SHP77 (cell line): ENCODE results near the gene TENT4A.
A peak's percentile ranks its signal among the peaks of the same experiment; 100 is the strongest.
"Not testable (repeated sequence)": the region's sequence is repeated elsewhere in the genome, so short reads cannot be mapped to it uniquely, and the experiment has no call there.

Experiments used
- DNase-seq, 2 experiments: peaks; one replicate each; lab custom pipeline; 2025; lab: John Stamatoyannopoulos, UW

TENT4A gene

DNA sequence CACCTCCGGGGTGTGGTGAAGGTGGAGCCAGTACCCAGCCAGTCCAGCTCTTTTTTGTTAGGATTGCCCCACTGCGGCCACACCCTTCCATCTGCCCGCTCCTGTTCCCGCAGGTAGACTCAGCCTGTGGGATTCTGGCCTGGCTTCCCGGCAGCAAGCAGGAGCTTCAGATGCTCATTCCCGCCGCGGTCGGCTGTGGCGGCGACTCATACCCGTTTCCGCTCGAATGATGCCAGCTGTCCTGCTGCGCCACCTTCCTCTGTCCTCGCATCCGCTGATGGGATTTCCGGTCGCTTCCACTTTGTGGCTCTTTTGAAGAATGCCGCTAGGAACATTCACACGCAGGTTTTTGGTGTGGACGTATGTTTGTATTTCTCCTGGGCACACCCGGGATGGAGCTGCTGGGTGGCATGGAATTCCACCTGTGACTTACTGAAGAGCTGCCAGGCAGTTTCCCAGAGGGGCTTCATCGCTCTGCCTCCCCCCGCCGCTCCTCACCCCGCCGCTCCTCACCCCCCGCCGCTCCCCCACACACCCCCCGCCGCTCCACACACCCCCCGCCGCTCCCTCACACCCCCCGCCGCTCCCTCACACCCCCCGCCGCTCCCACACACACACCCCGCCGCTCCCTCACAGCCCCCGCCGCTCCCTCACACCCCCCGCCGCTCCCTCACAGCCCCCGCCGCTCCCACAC lies 60.3 kb downstream of the TENT4A start:
- DNase-seq, result peak; percentile 67 to 89

DNA sequence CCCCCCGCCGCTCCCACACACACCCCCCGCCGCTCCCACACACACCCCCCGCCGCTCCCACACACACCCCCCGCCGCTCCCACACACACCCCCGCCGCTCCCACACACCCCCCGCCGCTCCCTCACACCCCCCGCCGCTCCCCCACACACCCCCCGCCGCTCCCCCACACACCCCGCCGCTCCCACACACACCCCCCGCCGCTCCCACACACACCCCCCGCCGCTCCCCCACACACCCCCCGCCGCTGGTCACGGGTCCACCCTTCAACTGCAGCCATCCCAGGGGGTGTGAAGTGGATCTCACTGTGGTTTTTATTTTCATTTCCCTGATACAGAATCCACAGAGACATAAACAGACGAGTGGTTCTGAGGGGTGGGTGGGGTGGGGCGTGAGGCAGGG lies 61.0 kb downstream of the TENT4A start:
- DNase-seq, result not testable (repeated sequence)

DNA sequence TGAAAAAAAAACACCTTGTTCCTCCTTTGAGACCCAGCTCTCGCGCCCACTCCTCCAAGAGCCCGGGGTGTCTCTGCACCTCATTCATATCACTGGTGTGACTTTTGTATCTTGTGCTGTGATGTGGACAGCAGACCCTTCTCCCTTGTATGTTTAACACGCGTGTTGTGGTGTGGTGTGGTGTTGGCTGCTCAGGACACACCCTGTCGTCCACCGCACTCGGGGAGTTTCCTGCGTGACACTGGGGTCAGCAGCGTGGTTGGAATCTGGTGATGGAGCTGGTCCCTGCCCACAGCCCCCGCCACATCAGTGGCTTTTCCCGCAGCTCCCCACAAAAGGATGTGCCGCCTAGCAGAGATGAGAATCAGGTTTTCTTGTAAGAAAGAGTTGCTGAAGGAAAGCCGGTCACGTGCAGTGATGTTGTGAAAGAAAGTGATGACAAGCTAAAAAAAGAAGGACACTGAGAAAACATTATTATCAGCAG lies 61.5 kb downstream of the TENT4A start:
- no peak for DNase-seq

DNA sequence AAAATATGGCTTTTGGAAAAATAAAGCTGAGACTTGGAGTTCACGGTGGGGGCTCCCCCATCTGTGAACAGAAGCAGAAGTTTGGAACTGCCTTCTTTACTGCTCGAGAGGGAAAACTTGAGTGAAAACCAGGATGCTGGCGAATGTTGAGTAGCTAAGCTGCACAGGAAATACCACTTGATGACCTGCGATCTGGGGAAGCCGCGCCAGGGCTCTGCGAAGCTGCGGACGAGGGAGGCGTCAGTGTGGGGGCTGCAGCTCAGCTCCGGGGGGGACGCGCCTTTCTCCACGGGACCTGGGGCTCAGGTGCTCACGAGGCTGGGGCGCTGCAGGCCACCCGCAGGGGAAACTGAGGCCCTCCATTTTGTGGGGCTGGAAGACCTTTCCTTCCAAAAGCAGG lies 62.3 kb downstream of the TENT4A start:
- DNase-seq, result no peak

DNA sequence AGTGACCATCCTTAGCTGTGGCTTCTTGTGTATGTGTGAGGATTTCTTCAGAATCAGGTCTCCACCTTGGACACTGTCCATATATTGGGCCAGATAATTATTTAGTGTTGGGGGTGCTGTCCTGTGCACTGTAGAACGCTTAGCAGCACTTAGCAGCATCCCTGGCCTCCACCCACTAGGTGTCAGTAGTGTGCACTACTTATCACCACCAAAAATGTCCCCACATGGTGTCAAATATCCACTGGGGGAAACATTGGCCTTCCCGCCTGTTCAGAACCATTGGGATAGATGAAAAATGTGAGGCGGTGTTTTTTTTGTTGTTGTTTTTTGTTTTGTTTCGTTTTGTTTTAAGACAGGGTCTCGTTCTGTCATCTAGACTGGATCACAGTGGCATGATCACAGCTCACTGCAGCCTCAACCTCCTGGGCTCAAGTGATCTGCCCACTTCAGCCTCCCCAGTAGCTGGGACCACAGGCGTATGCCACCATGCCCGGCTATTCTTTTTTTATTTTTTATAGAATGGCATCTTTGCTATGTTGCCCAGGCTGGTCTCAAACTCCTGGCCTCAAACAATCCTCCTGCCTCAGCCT lies 67.7 kb downstream of the TENT4A start:
- peak; percentile 44 to 46 for DNase-seq

DNA sequence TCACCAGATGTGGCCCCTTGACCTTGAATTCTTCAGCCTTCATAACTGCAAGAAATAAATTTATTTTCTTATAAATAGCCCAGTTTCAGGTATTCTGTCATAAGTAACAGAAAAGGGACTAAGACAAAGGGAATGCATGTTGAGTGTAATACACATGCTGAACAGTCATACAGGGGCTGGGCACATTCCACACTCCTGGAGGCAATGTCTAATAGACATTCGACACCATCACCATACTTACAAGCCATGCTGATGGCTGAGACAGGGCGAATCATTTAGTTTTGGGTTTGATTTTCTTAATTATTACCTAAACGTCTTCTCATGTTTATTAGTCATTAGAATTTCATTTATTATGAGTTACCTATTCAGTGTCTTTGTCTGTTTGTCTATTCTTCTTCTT lies 68.5 kb downstream of the TENT4A start:
- DNase-seq, result no peak

DNA sequence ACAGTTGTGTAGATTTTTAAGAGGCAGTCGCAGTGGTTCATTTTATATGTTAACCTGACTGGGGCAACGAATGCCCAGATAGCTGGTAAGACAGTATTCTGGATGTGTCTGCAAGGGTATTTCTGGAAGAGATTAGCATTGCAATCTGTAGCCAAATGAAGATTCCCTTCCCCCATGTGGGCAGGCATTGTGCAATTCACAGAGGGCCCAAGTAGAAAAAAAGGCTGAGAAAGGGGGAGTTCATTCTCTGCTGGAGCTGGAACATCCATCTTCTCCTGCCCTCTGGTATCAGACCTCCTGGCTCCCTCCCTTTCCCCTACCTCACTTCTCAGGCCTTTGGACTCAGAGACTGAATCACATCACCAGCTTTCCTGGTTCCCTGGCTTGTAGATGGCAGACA lies 70.6 kb downstream of the TENT4A start:
- DNase-seq, result no peak

DNA sequence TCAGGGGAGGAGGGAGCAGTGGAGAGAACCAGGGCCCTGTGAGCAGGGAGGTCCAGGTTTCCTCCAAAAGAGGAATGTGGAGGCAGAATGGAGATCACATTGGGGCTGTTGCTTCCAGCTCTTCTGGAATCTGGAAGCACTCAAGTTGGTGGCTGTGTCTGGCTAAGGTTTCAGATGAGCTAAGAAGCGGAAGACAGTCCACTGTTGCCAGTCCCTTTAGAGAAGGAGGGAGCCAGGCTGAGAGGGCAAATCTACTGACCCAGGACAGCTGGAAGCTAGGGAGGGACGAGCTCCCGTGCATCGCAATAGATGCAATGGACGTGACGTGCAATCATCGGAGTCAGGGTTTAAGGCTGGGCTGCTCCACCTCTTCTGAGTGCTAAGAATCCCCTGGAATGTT lies 71.2 kb downstream of the TENT4A start:
- DNase-seq, result no peak

DNA sequence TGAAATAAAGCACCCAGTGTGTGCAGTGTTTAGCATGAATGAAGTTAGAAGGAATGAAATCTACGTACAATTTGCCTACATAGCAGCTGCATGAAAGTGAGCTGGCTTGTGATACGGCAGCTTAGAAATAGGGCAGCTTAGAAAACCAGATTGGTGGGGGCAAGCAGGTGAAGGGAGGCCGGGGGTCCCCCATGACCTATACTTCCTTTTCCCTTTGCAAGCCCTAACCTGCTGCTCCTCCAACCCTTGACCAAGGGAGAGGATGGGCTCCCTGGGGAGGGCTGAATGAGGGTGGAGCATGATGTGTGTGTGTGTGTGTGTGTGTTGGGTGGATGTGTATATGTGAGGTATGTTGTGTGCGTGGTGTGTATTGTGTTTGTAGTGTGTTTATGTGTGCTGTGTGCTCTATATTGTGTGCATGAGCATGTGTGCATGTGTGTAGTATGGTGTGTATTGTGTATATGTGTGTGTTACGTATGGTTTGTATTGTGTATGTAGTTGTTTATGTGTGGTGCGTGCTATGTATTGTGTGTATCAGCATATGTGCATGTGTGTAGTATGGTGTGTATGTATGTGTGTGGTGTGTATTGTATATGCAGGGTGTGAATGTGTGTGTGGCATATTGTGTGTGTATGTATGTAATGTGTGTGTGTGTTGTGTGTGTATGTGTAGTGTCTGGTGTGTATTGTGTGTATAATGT lies 72.1 kb downstream of the TENT4A start:
- no peak for DNase-seq

DNA sequence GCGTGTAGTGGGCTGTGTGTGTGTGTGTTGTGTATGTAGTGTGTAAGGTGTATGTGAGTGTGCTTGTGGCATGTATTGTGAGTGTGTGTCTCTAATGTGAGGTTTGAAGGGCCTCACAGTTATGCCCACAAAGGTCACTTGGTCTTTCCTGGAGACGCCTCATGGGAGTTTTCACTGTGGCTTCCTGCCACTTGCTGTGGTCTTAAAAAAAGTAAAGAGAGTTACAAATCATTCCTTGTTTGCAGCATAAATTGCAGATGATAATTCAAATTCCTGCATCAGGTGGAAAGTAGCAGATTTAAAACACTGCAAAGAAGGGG lies 72.6 kb downstream of the TENT4A start:
- DNase-seq, result no peak

DNA sequence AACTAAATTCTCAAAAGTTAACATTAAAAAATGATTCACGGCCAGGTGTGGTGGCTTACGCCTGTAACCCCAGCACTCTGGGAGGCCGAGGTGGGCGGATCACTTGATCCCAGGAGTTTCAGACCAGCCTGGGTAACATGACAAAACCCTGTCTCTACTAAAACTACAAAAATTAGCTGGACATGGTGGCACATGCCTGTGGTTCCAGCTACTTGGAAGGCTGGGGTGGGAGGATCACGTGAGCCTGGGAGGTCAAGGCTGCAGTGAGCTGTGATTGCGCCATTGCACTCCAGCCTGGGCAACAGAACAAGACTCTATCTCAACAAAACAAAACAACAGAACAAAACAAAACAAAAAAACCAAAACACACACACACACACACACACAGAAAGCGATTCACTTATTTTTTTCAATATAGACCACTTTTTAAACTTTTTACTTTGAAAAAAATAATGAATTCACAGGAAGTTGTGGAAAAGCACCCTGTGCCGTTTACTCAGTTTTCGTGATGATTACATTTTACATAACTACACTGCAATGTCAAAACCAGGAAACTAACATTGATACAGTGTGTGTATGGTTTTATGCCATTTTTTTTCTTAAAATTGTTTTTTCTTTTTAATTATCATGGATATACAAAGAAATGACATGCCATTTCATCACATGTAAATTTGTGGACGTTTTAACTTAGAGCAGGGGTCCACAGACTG lies 73.7 kb downstream of the TENT4A start:
- no peak for DNase-seq

DNA sequence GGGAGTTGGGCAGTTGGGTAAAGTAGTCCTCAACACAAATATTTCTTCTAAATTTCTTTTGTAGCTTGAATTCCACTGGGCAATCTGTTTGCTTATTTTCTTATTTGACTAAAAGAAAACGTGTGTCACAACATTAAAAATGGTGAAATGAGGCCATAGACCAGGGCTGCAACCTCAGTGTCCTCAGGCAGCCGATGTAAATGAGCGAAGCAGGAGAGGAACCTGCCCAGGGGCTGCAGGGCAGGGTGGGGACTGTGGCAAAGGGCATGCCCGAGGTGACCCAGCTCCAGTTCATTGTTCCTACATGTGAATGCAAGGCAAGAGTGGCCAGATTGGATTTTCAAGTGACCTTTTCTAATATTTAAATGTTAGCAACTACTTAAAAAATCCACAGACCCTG lies 74.7 kb downstream of the TENT4A start:
- no peak for DNase-seq

DNA sequence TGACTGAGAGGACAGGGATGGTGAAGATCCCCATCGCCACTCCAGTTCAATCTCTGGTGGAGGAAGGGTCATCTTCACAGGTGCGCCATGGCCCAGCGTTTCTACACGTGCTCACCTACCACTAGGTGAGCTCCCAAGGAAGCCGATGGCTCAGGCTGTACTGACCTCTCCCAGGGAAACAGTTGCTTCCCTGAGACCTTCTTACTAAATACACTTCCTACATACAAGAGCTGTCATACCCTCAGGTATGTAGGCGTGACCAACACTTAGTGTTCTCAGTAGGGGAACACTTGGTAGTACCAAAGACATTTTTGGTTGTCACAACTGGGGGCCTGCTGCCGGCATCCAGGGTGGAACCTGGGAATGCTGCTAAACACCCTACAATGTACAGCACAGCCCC lies 75.2 kb downstream of the TENT4A start:
- no peak for DNase-seq

DNA sequence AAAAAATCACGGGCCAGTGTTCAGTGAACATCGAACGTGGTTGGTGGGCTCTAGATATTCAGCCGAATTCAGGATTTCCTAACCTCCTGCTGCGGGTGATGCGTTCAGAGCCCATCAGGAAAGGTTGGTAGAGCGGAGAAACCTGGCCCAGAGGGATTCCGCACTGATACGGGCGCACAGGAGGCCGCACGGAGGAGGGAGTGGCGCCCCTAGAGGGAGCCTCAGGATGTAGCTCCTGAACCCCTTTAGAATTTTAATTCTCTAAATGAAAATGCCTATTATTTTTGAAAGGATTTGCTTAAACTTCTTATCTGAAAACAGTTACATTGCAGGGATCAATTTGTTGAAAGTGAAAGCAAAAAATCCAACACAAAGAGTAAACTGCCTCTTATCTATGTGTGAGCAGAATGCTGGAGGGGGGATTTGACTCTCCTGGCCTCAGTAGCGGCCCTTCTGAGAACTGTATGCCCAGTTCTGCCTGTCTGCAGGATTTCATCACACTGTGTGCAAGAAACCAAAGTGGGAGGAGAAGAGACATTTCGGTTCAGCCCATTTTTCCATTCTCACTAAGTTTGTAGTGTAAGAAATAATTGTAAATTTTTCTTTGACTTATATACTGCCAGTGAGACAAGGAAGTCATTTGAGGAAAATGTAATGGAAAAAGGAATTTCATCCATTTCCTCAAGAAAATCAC lies 75.9 kb downstream of the TENT4A start:
- no peak for DNase-seq

DNA sequence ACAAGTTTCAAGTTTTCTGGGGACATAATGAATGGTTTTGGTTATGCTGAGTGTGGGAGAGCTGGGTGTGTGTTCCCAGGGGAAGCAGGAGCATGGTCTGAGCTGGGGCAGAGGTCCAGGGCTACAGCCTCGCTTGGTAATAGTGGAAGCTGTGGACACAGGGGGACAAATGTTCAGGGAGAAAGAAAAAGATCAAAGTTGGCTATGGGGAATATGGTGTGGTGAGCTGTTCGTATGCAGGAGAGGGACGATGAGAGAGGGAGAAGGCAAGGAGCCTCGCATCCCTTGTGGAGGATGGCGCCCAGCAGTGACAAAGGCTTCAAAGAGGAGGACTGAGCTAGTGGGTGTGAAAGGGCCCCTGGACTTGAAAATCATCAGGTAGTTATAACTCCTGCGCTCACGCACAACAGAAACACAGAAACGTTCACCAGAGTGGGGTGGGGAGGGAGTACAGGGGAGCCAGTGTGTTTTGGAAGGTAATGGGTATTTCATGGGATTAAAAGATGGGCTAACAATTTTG lies 77.2 kb downstream of the TENT4A start:
- no peak for DNase-seq

DNA sequence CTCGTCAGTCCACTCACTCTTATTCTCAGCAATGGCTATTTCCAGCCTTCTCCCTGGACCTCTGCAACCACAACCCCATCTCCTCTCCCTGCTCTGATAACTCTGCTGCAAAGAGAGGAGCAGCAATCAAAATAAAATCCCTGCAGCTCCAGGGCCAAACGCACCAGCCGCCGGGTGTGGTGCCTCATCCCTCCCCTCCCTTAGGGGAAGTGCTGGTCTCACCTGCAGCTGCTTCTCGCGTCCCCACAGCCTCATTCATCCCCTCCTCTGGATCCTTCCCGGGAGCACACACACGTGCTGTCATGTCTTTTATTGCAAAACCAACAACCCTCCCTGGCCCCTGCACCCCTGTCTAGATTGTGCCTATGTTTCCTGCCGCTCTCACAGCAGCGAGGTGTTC lies 77.8 kb downstream of the TENT4A start:
- peak; percentile 47 to 49 for DNase-seq

DNA sequence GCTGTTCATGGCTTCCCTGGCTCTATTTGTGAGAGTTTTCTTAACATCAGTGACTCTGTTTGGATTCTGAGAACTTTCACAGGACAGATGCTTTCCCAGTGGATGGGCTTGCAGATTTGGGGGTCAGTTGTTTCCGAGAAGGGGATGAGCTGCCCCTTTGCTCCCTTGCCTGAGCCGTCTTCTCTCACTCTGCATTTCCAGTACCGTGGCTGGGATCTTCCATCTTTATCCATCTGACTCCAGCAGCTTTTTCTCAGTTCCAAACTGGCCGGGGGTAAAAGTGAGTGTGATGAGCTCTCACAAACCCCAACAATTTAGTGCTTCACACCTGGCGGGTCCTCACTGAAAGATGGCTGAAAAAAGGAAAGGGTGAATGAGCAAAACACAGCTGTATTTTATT lies 79.1 kb downstream of the TENT4A start:
- DNase-seq, result no peak

DNA sequence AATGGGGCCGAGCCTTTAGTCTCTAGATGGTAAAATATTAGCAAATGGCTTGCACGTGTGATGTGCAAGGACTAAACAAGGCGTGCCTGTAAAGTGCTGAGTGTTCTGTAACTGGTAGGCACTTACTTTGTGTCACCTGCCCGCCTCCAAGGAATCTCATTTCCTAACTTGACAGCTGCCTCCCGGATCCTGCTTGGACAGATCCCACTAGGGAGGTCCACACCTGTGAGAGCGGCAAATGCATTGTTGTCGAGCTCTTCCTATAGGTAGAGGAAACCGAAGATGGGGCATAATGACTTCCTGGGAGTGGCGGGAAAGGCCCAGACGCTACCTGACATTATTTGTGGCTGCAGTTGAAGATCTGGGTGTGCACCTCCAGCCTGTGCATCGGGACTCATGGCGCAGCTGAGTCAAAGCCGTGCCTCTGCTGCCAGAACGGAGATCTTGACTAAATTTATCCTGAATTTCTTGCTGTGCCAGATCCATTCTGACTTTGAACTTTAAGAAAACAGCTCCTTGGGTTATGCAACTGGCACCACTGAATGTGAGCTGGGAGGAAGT lies 79.8 kb downstream of the TENT4A start:
- no peak for DNase-seq

DNA sequence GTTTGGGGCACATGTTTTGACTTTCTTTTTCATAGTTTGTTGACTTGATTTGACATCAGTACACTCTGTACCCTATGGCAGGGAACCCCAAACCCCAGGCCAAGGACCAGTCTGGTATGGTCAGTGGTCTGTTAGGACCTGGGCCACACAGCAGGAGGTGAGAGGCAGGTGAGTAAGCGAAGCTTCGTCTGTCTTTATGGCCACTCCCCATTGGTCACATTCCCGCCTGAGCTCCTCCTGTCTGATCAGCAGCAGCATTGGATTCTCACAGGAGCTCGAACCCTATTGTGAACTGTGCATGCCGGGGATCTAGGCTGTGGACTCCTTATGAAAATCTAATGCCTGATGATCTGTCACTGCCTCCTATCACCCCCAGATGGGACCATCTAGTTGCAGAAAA lies 88.0 kb downstream of the TENT4A start:
- DNase-seq, result no peak

DNA sequence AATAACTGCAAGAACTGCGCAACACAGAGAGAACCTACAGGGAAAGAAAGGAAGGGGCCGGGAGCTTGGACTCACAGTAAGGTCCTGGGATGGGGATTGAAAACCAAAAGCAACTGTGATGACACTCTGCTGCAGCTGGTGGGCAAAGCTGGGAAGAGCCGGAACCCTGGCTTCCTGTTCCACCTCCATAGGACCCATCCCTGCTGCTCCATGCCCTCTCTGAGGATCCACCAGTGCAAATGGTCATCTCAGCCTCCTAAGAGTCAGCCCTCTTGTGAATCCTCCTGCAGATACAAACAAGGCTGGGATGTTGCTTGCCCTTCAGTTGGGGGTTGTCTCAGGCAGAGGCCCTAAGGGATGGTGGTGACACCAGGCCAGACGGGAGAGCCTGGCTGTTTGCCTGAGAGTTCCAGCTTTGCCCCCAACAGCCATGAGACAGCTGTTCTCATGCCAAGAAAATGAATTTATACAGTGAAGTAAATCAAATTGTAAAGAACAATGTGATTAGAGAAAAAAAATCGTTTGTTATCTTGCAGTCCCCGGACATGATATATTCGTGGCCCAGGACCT lies 90.8 kb downstream of the TENT4A start:
- DNase-seq, result no peak

DNA sequence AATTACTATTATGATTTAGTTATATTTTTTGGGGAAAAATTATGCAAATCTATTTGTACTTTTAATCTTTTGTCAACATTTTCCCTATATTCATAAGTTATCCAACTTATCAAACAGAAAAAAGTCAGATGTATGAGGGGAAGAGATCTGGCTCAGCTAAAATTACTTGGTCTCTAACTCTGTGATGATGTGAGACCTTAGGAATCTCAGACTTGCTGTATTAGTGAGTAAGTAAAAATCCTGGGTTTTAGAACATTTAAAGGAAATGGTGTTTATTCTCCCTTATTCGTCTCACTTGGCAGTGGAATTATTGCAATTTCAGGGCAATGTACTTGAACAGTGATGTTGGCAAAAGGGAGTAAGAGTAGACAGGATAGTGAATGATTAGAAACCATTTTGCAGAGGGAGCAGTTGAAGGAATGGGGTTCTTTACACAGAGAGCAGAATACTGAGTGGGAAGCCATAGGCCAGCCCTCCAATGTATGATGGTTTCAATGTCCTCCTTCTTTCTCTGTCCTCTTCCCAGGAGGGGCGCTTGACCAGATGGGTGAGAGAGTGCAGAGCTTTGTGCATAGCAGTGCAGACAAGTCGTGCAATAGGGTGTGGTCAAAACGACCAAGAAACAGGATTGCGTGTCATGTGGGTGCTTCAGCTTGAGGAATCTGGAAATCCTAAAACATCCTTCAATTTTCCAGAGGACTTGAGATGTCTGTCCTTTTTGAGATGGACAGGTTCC lies 91.7 kb downstream of the TENT4A start:
- no peak for DNase-seq
